Stomach (tissue), 9 donors: ENCODE results near the gene HNRNPM. TPM values are rescaled to one million over a fixed set of nuclear protein-coding genes. Genes with fewer than 3 reads are reported as not detected.
A peak's percentile ranks its signal among the peaks of the same experiment; 100 is the strongest.

Experiments
- DNase-seq, 2 donors: peaks; one replicate each; pipeline versions ENCODE4 v3.0.0 to v3.0.0-alpha.2; 2013 to 2019
- H3K27ac ChIP-seq, 5 donors: fragments of 200-600 bp in 4 of 5; sonication (generic) in 4 of 5; one replicate each; pipeline ENCODE4 v1.5.1; 2013 to 2019; ENCODE audit warnings: mild to moderate bottlenecking in 1 of 5, moderate library complexity in 1 of 5
- H3K27me3 ChIP-seq, 3 donors: fragments of 200-600 bp; sonication (generic); one replicate each; pipeline ENCODE4 v1.5.1; 2017 to 2019; ENCODE audit warnings: mixed run types in 1 of 3
- H3K36me3 ChIP-seq, 4 donors: fragments of 200-600 bp; sonication (generic); 1 replicate in 3 of 4; 2 replicates in 1 of 4; pipeline ENCODE4 v1.5.1; 2016 to 2019
- H3K4me1 ChIP-seq, 4 donors: fragments of 200-600 bp; sonication (generic); one replicate each; pipeline ENCODE4 v1.5.1; 2016 to 2019
- H3K4me3 ChIP-seq, 4 donors: fragments of 200-600 bp; sonication (generic) in 3 of 4; one replicate each; pipeline ENCODE4 v1.5.1; 2016 to 2019; ENCODE audit warnings: mild to moderate bottlenecking in 1 of 4
- H3K9me3 ChIP-seq, 4 donors: fragments of 200-600 bp; sonication (generic); one replicate each; pipeline ENCODE4 v1.5.1; 2016 to 2019
- CTCF ChIP-seq, 7 experiments: fragments of 450-650 bp in 4 of 7; fragments of 200-600 bp in 3 of 7; sonication (generic) in 3 of 7; IDR thresholded peaks; one replicate each; pipeline ENCODE4 v1.5.1; 2016 to 2019; ENCODE audit warnings: antibody characterized with exemption in 7 of 7, control low read depth in 2 of 7, mild to moderate bottlenecking in 1 of 7
- EP300 ChIP-seq: sonication (generic); formaldehyde crosslinking; IDR thresholded peaks from one replicate; pipeline ENCODE4 v1.6.1; 2017; ENCODE audit warnings: antibody characterized with exemption
- POLR2A ChIP-seq, 4 donors: fragments of 450-650 bp; IDR thresholded peaks; one replicate each; pipeline ENCODE4 v1.6.1; 2016; ENCODE audit warnings: antibody characterized with exemption in 4 of 4, control low read depth in 2 of 4, mild to moderate bottlenecking in 1 of 4, moderate library complexity in 1 of 4
- POLR2AphosphoS5 ChIP-seq, 3 donors: sonication (generic); formaldehyde crosslinking; IDR thresholded peaks; one replicate each; pipeline ENCODE4 v1.6.1; 2016; ENCODE audit warnings: antibody characterized with exemption in 3 of 3
- WGBS, 5 donors: extraction: QIAGEN DNeasy Blood & Tissue Kit in 3 of 5; methylation state at CpG; one replicate each; pipeline versions ENCODE4 v1.1.5 to v1.1.7; 2013 to 2018; 5-methylcytosine and 5-hydroxymethylcytosine counted together
- intact Hi-C: fragments of 100-400 bp; cut with DNase I; formaldehyde crosslinking; loops from one replicate; pipeline ENCODE4 v1.15.1; 2023; ENCODE audit warnings: low total_unique reads
- polyA plus RNA-seq, 3 donors: library from polyadenylated mRNA; stranded (reverse); fragments of 200-250 nt; gene quantifications; one replicate each; pipeline ENCODE4 v1.2.3, GENCODE V29; 2013
- total RNA-seq, 5 donors: library from RNA; depleted of rRNA; stranded (reverse); fragments of >200 nt; gene quantifications; one replicate each; pipeline versions ENCODE4 v1.1.0 to v1.2.3, GENCODE V29; 2014 to 2016
- donor health status: healthy with polysubstance abuse.
- donor health status: Bipolar disorder and iron deficiency.
- donor health status: healthy.

Gene HNRNPM
- total and polyA plus RNA-seq, 8 donors, result 54.3 to 664 (median 98.3) TPM

- H3K27ac ChIP-seq, result peak overlapping the region in 4 of 5 donors; percentile 11 to 100 (median 48)
- H3K36me3 ChIP-seq, result peaks cover 18 to 38% (median 34%) of the 10 kb centered on the region in 4 donors
- no peak overlapping the region for H3K4me3 ChIP-seq
- no peaks in the 10 kb centered on the region for H3K27me3 ChIP-seq
- peaks cover 51 to 69% (median 67%) of the 10 kb centered on the region in 4 donors for H3K4me1 ChIP-seq
- DNase-seq, result peak; percentile 75 to 80
- intact Hi-C loops, result no loop called here
- 34 to 59% (median 42%) methylated on average over 17 to 22 of the region's 22 CpGs for WGBS, 5 donors
- no peaks in the 10 kb centered on the region for H3K9me3 ChIP-seq
- TF ChIP-seq POLR2A (IDR thresholded peaks at IDR 0.05), result no peak
- TF ChIP-seq POLR2AphosphoS5 (IDR thresholded peaks at IDR 0.05), result peak in 1 of 3 donors; percentile 24
- peak in 4 of 7 experiments; percentile 35 to 68 (median 56) for TF ChIP-seq CTCF (IDR thresholded peaks at IDR 0.05)
- TF ChIP-seq EP300, result no peak
Observed at GRCh38 chr19:8396563-8397203, 48.1 kb upstream of the HNRNPM start.

- no peaks in the 10 kb centered on the region for H3K9me3 ChIP-seq
- intact Hi-C loops, result no loop called here
- WGBS, 5 donors, result 48 to 54% (median 51%) methylated on average over 7 of the region's 7 CpGs
- no peak for TF ChIP-seq EP300
- H3K4me3 ChIP-seq, result no peak overlapping the region
- peaks cover 45 to 64% (median 61%) of the 10 kb centered on the region in 4 donors for H3K4me1 ChIP-seq
- DNase-seq, result no peak
- no peaks in the 10 kb centered on the region for H3K27me3 ChIP-seq
- peak overlapping the region in 4 of 5 donors; percentile 11 to 100 (median 48) for H3K27ac ChIP-seq
- H3K36me3 ChIP-seq, result peaks cover 24 to 44% (median 40%) of the 10 kb centered on the region in 4 donors
Observed at GRCh38 chr19:8397271-8397670, 47.5 kb upstream of the HNRNPM start.

GRCh38 chr19:8397746-8398310, 46.9 kb upstream of the HNRNPM start:
- no peak for DNase-seq
- no peak for TF ChIP-seq POLR2AphosphoS5 (IDR thresholded peaks at IDR 0.05)
- TF ChIP-seq POLR2A (IDR thresholded peaks at IDR 0.05), result no peak
- no peak for TF ChIP-seq CTCF (IDR thresholded peaks at IDR 0.05)
- TF ChIP-seq EP300, result no peak
- H3K27me3 ChIP-seq, result no peaks in the 10 kb centered on the region
- peaks cover 30 to 49% (median 45%) of the 10 kb centered on the region in 4 donors for H3K36me3 ChIP-seq
- WGBS, 5 donors, result 69 to 86% (median 79%) methylated on average over 6 to 10 of the region's 10 CpGs
- no peaks in the 10 kb centered on the region for H3K9me3 ChIP-seq
- peaks cover 40 to 58% (median 56%) of the 10 kb centered on the region in 4 donors for H3K4me1 ChIP-seq
- H3K4me3 ChIP-seq, result no peak overlapping the region
- H3K27ac ChIP-seq, result peak overlapping the region in 3 of 5 donors; percentile 37 to 100 (median 60)
- intact Hi-C loops, result no loop called here

- Histone ChIP-seq H3K4me1 (peaks cover 35 to 53% (median 51%) of the 10 kb centered on the region in 4 donors), H3K9me3 (no peaks in the 10 kb centered on the region), H3K36me3 (peaks cover 35 to 54% (median 51%) of the 10 kb centered on the region in 4 donors), H3K4me3 (no peak overlapping the region), H3K27me3 (no peaks in the 10 kb centered on the region), H3K27ac (peak overlapping the region in 1 of 5 donors; percentile 14)
- TF ChIP-seq CTCF (IDR thresholded peaks at IDR 0.05), result no peak
- TF ChIP-seq EP300, result no peak
- no peak for TF ChIP-seq POLR2A (IDR thresholded peaks at IDR 0.05)
- no peak for TF ChIP-seq POLR2AphosphoS5 (IDR thresholded peaks at IDR 0.05)
- WGBS, 5 donors, result 30 to 68% (median 57%) methylated on average over 4 to 9 of the region's 9 CpGs
- intact Hi-C loops, result no loop called here
- no peak for DNase-seq
Observed at GRCh38 chr19:8398311-8398771, 46.4 kb upstream of the HNRNPM start.
